Heart left ventricle (tissue), 13 donors: ENCODE data around the gene TCEANC.
"Not testable (repeated sequence)": the region's sequence is repeated elsewhere in the genome, so short reads cannot be mapped to it uniquely, and the experiment has no call there.

ENCODE experiments used
- CTCF ChIP-seq, 12 donors: fragments of 200-600 bp; sonication (generic) in 4 of 12; IDR thresholded peaks; one replicate each; pipeline versions ENCODE4 v1.5.0 to v1.8.0; 2018 to 2022; ENCODE audit warnings: antibody characterized with exemption in 12 of 12, mild to moderate bottlenecking in 5 of 12
- POLR2A ChIP-seq, 2 donors: fragments of 450-650 bp; IDR thresholded peaks; one replicate each; pipeline ENCODE4 v1.6.1; 2017; ENCODE audit warnings: antibody characterized with exemption in 2 of 2, mild to moderate bottlenecking in 2 of 2, moderate library complexity in 2 of 2
- donor health status: ischemic (EF 13 %, LVEDD 7.1; RV severe dilation, severe dysfunction).
- donor health status: DM: no; HTN: yes; CAD: no.
- donor health status: DM: no; HTN: no; CAD: no.
- donor health status: ischemic (EF 25% LVEDD 6.9; RV normal size, moderate dysfunction).
- donor health status: ischemic (EF 25% LVEDD 5.7; RV mildly dilated, moderate dysfunction).
- donor health status: ischemic (EF 35%, LVEDD 5.7; RV mildly dilated, moderate dysfunction).
- donor health status: nonischemic (EF 11% LVEDD 7.7; RV severe dilation, severe dysfunction).
- donor health status: DM: yes; HTN: yes; CAD: no.
- donor health status: PGD.
- donor health status: ischemic (EF 29% LVEDD 5.4; RV normal size, mild dysfunction).
- donor health status: nonischemic (EF 23%, LVEDD 6.1; RV moderate dilation, normal function).

- TF ChIP-seq CTCF, POLR2A (IDR thresholded peaks at IDR 0.05): not testable (repeated sequence)
Observed at GRCh38 chrX:13648336-13648735, 4.6 kb upstream of the TCEANC start.
